OCI-M2 (cell line): ENCODE data around the gene NOM1.

Experiments
- DNase-seq: peaks from one replicate; lab custom pipeline; 2025; ENCODE audit not compliant: unreplicated experiment; lab: John Stamatoyannopoulos, UW

NOM1 gene

DNA sequence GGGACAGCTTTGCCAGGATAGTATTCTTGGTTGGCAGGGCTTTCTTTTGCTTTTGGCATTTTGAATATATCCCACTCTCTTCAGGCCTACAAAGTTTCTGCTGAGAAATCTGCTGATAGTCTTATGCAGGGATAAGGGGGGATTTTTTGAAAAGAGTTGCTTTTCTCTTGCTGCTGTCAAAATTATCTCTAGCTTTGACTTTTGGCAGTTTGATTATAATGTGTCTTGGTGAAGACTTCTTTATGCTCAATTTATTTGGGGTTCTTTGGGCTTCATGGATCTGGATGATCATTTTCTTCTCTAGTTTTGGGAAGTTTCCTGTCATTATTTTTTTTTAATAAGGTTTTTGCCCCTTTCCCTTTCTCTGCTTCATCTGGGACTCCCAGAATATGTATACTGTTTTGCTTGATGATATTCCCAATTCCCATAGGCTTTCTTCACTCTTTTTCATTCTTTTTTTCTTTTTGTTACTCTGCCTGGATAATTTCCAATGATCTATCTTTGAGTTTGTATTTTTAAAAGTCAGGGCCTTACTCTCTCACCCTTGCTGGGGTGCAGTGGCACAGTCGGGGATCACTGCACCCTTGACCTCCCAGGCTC, 29.6 kb downstream of the NOM1 start:
- no peak for DNase-seq

DNA sequence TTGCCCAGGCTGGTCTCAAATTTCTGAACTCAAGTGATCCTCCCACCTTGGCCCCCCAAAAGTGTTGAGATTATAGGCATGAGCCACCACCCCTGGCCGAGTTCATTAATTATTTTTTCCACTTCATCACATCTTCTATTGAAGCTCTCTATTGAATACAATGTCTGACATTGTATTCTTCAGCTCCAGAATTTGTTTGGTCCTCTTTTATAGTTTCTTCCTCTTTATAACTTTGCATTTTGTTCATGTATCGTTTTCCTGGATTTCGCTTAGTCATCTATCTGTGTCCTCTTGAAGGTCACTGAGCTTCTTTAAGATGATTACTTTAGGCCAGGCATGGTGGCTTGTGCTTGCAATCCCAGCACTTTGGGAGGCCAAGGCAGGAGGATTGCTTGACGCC, 30.2 kb downstream of the NOM1 start:
- no peak for DNase-seq

DNA sequence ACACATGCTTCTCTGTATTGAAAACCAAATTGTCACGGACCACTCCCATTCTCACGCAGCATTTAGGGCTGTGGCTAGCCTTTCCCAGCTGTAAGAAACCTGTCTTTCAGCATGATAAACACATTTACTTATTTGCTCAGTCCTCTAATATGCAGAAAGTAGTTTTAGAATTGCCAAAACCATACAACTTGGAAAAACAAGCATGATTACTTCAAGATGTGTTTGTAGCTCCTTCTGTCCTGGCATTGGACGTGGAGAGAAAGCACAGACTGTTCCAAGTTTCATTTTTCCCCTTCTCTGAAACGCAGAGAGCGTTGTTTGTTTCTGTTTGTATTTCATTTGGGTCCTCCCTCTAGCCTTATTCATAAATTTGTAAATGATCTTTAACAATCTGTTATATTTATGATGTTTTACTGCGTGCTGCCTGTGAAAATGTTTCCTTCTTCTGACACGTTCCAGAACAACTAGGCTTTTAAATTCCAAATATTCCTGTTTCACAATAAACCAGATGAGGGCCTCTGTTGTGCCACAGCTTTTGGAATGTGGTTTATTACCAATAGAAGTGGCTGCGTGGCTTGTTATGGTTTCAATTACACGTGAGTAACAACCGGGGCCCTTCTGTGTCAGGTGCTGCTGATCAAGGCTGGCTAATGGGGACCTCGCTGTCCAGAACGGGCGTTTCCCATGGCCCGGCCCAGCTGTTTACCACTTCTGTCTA, 34.8 kb downstream of the NOM1 start:
- no peak for DNase-seq

DNA sequence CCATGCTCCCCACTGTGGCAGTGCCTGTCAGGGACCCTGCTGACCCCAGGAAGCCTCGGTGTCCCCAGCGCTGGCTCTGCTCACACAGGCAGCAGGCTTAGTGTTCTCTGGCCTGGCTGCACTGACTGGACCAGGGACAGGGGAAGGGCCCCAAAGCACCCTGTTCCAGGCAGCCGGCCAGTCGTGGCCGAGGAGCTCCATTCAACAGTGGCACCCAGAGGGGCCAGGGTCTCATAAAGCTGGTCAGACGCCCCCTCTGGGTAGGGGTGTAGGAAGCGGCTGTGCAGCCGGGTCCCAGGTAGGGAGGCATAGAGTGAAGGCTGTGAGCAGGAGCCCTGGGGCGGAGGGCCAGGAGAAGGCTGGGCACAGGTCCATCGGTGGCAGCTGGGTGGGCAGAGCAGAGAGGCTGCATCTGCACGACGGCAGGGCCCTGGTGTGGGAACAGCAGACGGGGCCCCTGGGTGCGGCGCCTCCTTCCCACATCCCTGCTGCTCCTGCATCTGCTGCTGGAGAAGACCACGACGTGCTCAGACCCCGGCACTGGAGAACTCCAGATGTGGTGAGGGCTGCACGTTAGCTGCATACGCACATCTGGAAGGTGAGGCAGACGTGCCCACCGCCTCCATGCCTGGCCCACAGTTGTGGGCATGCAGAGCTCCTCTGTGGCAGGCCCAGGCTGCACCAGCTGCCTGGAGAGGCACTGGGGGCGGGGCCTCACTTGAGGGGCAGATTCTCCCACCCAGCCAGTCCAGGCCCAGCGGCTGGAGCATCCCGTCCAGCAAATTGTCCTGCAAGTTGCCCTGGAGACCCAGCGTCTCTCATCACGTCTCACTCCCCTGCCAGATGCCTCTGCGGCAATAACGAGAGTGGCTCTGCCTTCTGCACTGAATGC, 35.8 kb downstream of the NOM1 start:
- no peak for DNase-seq

- DNase-seq: no peak
Measured at GRCh38 chr7:156986378-156986777, 36.9 kb downstream of the NOM1 start.

GRCh38 chr7:156988343-156989185, 39.1 kb downstream of the NOM1 start:
- no peak for DNase-seq

DNA sequence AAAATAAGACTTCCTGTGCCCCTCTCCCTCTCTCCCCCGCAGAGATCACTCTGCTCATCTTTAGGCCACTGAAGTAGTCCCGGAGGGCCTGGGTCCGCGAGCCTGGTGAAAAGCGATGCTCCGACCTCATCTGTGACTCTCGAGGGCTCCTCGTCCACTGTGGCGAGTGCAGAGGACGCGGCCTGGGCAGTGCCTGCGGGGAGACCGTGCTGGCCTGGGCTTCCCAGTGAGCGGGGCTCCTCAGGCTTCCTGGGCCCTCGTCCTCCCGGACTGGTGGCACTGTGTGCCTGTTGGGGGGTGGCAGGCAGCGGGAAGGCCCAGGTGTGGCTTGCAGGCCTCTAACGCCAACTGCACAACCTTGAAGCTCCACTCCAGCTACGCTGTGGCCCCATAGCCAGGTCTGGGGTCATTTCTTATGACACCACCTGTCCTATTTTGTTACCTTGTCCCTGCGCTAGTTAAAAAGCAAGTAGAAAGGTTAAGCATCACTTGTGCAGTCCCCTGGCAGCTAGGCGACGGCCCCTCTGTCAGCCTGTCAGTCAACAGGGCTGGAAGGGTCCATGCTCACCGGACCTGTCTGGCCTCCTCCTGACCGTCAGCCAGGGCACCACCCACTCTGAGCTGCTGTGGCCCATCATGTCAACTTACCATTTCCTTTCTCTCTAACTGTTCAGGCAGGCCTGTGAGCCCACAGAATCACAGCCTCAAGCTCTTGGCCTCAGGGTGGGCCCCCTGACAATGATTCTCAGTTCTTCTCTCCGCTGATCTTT, 40.4 kb downstream of the NOM1 start:
- no peak for DNase-seq

DNA sequence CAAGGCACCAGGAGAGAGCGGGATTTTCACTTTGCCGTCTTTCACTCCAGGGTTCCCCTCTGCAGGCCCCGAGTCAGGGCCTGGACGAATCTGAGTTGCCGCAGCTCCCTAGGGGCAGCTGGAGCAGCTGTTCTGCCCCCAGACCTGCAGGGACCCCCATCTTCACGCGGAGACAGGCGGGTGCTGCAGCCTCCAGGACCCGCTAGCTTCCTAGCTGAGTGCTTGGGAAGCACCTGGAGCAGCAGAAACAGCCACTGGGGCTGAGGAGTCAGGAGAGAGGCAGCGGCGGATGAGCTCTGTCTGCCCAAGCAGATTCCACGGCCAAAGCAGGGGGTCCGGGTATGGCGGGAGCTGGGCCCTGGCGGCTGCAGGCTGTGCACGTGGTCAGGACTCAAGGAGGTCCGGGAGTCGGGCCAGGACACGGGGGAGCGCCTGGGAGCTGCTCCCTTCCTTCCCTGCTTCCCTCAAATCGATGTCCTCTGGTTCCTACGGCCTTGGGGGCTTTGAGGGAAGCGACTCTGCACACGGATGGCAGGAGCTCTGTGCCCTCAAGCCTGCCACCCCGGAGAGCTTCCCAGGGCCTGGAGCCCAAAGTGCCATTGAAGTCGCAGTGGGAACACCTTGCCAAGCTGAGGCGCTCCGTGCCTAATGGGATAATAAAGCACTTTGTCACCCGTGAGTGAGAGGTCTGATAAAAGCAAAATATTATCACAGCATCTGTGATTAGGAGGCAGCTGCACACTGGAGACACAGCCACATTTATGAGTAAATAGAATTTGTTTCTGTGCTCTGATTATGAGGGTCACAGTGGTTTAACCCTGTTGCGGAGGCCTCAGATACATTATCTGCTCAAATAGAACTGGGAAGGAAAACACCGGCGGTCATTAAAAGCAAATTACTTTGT, 43.8 kb downstream of the NOM1 start:
- no peak for DNase-seq

GRCh38 chr7:156993925-156994235, 44.4 kb downstream of the NOM1 start:
- no peak for DNase-seq

GRCh38 chr7:156994417-156994816, 44.9 kb downstream of the NOM1 start:
- DNase-seq: no peak

GRCh38 chr7:156998988-156999957, 49.8 kb downstream of the NOM1 start:
- DNase-seq: peak; percentile 37

DNA sequence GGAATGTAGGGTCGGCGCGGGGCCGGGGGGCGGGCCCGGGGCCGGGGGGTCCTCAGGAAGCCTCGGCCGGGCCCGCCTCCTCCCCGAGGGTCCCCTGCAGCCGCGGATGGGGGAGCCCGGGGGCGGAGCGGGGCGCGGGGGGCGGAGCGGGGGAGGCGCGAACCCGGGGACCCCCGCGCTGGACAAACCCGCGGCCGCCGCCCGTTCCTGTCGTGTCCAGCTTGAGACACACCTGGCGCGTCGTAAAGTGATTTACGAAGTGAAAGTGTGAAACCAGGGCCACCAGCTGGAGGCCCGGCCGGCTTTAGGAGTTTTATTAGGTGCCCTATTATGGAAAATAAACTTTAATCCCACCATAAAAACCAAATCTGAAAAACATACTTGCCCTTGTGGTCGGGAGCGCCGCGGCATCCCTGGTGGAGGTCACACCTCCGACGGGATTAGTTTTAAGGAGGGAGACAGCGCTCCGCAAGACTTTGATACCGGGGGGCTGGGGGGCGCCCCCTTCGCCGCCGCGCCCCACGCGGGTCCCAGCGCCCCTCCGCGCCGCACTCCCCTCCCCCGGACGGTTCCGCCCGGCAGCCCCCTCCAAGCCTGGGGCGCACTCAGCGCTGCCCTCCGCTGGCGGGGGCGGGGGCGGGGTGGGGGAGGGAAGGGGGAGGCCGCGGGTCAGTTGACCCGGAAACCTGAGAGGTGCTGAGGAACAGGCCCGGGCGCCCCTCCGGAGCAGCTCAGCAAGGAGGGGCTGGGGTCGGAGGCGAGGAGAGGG, 50.6 kb downstream of the NOM1 start:
- DNase-seq: no peak

GRCh38 chr7:157000741-157001653, 51.5 kb downstream of the NOM1 start:
- no peak for DNase-seq

GRCh38 chr7:157001920-157002818, 52.7 kb downstream of the NOM1 start:
- DNase-seq: no peak

DNA sequence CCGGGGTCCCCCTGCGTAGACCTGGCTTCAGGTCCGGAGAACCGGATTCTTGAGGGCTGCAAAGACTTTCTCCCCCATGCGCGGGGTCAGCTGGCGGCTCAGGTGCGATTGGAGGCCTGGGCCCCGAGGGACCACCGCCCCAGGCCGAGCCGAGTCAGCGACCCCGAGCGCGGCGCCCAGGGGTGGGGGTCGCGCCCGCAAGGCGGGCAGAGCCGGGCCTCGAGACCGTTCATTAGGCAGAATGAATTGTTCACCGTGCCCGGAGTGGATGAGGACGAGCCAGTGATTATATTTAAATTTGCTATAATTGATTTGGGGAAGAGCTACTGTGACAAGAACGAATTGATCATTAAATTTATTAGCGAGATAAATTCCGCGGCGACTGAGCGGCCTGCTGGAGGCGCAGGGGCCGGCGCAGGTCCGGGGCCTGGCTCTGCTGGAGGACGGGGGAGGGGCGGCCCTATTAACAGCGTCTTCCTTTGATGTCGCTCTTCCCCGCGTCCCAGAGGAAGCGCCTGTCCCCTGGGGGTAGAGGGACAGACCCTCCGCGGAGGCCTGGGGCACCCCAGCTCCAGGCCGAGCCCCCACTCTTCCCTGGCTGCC, 53.4 kb downstream of the NOM1 start:
- DNase-seq: no peak
